GM21825 (cell line): Measurements from ENCODE around the gene ADAMTSL4.

ENCODE experiments used
- ATAC-seq: cut with Tn5 transposase; IDR thresholded peaks from one replicate; pipeline ENCODE4 v1.9.1; 2021; ENCODE audit warnings: mild to moderate bottlenecking, moderate library complexity; ENCODE audit not compliant: unreplicated experiment

The ADAMTSL4 gene

GRCh38 chr1:150548632-150549495, at the start of gene ADAMTSL4:
Gene ADAMTSL4 (plus strand): TSS chr1:150549408. CDS start chr1:150552289, 2,881 bp downstream.
- peak; percentile 51 for ATAC-seq

DNA sequence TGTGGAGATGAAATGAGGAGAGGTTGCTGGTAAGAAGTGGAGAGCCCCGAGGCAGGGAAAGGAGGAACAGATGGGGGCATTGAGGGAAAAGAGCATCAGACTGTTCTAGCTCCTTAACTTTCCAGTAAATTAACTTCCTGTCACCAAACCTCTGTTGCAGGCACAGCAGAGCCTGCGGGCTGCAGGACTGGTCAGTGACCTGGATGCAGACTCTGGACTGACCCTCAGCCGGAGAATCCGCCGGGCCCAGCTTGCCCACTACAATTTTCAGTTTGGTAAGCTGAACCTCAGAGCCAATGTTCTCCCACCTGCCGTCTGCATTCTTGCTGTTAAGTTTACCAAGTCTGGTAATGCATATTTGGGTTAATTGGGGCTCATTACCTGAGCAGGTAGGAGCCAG, 43.8 kb upstream of the ADAMTSL4 start:
- no peak for ATAC-seq

DNA sequence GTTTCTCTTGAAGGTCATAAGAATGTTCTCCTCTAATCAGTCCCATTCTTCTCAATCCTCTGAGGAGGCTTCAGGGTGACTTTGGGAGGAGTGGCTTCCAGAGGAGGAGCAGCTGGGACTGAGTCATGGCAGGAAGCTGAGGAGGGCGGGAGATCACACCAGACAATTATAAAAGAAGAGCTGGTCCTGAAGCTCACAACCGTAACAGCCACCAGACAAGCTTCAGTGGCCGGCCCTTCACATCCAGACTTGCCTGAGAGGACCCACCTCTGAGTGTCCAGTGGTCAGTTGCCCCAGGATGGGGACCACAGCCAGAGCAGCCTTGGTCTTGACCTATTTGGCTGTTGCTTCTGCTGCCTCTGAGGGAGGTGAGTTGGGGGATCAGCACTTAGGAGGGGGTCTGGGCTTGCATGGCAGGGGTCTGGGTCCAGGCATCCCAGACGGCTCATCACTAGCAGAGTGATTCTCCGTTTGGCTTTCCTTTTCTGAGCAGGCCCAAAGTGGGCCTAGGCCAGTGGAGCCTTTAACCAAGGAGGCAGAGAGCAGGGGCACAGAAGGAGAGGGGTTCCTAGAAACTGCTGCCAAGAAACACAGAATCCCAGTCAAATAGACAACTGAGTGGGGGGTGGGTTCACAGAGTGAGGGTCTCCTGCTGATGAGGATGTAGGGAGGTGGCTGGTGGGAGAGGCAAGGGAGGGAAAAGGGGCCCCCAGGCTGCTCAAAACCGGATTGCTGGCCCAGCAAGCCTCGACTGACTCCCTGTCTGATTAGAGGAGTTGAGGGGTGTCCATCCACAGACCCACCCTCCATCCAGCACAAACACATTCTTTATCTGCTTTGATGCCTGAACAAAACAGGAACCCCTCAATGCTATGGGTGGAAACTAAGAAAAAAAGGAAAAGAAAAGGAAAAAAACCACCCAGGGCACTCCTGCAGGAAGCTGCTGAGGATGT, 41.0 kb upstream of the ADAMTSL4 start, which contains the start of gene ECM1:
Gene ECM1, plus strand, starts transcription at position 198 of the 953 bp plus-strand sequence. Its CDS starts 101 bp downstream, at position 299.
- no peak for ATAC-seq

DNA sequence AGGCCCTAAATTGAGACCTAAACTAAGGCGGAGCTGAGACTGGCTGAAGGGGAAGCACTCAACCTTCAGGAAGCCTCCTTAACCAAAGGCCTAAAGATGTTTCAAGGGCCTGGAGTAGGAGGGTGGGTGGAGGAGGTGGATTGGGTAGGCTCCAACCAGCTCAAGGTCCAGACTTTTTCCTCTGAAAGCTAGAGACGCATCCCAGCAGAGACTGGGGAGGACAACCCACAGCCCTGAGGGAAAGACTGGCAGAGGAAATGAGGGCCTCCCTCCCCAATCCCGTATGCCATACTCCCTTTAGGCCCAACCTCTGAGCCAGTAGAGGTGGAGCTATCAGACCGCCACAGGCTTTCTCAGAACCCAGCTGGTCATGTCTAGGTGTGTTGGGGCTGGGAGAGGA, 40.2 kb upstream of the ADAMTSL4 start:
- no peak for ATAC-seq

- no peak for ATAC-seq
Observed at GRCh38 chr1:150511551-150511950, 37.7 kb upstream of the ADAMTSL4 start.

DNA sequence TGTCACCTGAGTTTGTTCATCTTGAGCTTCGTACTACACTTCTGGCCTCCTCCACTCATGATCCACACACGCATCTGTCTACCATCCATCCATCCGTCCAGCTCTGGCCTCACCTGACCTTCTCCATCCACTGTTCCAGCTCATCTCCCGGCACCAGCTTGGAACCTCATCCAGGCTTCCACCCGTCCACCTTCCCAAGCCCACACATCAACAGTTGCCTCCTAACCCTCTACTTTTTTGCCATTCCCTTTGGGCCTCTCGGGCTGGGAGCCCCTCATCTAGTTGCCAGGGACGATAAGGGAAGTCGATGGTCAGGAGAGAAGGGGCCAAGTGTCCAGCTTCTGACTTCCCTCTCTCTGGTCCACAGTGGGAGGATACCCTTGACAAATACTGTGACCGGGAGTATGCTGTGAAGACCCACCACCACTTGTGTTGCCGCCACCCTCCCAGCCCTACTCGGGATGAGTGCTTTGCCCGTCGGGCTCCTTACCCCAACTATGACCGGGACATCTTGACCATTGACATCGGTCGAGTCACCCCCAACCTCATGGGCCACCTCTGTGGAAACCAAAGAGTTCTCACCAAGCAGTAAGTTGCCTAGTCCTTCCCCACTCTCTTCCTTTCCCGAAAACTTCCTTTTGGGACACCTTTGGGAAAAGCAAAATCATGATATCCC, 37.1 kb upstream of the ADAMTSL4 start:
- no peak for ATAC-seq

DNA sequence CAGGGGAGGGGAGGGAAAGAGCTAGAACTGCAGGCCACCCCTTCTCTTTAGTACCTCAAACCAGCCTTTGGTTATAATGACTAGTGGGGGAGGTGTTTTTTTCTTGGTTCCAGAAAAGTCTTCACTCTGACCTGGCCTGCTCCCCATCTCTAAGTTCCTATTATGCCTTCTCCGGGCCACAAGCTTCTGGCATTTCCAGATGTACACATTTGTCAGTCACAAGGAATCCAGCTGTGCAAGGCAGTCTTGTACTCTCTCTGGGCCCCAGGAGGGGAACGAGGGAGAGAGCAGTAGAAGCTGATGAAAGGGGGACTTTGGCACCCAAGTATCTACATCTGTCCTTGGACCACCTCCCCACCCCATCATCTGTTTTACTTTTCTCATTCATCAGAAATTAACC, 36.4 kb upstream of the ADAMTSL4 start:
- ATAC-seq = no peak

GRCh38 chr1:150513351-150513791, 35.8 kb upstream of the ADAMTSL4 start:
- no peak for ATAC-seq

- no peak for ATAC-seq
Observed at GRCh38 chr1:150514260-150514659, 34.9 kb upstream of the ADAMTSL4 start.

GRCh38 chr1:150514913-150515327, 34.3 kb upstream of the ADAMTSL4 start:
- ATAC-seq = peak; percentile 10

GRCh38 chr1:150515328-150516049, 33.7 kb upstream of the ADAMTSL4 start, which contains the start of gene FALEC:
Gene FALEC (plus strand): TSS chr1:150515752.
- peak; percentile 93 for ATAC-seq

GRCh38 chr1:150516050-150516591, 33.1 kb upstream of the ADAMTSL4 start:
- no peak for ATAC-seq

DNA sequence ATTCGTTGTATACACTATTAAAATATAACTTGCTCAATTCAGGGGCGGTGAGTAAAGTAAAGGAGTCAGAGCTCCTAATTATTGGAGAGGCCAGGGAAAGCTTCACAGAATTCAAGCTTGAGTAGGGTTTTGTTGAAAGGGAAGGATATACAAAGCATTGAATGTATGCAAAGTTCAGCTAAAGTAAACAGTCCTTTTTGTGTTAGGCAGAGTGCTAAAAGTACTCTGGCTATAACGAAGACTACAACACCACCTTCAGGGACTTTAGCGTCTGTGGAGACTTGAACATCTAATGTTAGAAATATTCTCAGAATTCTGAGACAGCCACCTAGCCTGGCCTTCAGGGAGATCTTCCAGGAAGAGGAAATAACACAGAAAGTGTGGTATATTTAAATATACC, 32.6 kb upstream of the ADAMTSL4 start:
- ATAC-seq = no peak

DNA sequence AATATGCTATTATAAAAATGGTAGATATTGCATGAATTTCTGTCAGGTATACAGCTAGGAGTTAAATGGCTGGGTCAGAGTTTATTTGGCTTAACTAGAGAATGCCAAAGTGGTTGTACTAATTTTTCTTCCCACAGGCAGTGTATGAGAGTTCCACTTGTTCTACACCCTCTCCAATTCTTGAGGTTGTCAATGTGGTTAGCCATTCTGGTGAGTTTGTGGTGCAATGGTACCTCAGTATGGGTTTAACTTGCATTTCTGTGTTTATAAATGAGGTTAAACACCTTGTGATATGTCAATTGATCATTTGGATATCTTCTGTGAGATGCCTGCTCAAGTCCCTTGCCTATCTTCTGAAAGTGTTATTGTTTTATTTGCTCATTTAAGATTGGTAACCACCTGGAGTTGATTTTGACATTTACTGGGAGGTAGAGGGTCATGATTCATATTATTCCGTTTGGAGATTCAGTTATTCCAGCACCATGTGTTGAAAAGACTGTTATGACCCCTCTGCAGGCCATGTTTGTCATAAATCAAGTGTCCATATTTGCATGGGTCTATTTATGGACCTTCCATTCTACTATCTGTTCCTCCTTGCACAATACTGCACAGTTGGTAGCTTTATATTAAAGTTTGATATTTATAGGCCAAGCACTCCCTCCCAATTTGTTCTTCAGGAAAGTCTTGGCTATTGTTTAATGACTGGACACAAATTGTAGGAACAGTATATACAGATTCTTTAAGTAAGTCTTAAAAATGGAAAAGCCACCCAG, 27.8 kb upstream of the ADAMTSL4 start:
- no peak for ATAC-seq

DNA sequence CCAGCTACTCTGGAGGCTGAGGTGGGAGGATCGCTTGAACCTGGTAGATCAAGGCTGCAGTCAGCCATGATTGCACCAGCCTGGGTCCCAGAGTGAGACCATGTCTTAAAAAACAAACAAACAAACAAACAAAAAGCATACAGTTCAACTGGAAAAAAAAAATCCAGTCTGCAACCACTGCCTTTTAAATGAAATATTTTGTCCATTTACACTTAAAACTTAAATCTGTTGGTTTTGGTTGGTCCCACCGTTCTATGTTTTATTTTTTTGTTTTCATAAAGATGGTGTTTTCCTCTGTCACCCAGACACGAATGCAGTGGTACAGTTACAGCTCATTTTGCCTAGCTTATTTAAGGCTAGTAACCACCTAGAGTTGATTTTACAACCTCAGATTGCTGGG, 23.9 kb upstream of the ADAMTSL4 start:
- ATAC-seq = no peak

- no peak for ATAC-seq
Observed at GRCh38 chr1:150528196-150528595, 21.0 kb upstream of the ADAMTSL4 start.

- no peak for ATAC-seq
Observed at GRCh38 chr1:150529017-150529416, 20.2 kb upstream of the ADAMTSL4 start.

GRCh38 chr1:150530491-150531159, 18.6 kb upstream of the ADAMTSL4 start:
- no peak for ATAC-seq
